B cell (primary cell): ENCODE measurements around the gene CD200. TPM values are rescaled to one million over a fixed set of nuclear protein-coding genes. Genes with fewer than 3 reads are reported as not detected.
A peak's percentile ranks its signal among the peaks of the same experiment; 100 is the strongest.

Experiments
- ATAC-seq: fragments of 200-7000 bp; cut with Tn5 transposase; one replicate; pipeline ENCODE4 v1.10.0; 2021; ENCODE audit warnings: low read depth, mild to moderate bottlenecking, moderate number of reproducible peaks, moderate library complexity
- CTCF ChIA-PET: fragments of 350-600 bp; sonication (Branson Sonifier 250); formaldehyde crosslinking; loops from one replicate; lab custom pipeline; 2021; ENCODE audit warnings: antibody characterized with exemption, inconsistent platforms; lab: Charles Lee
- POLR2A ChIA-PET: fragments of 350-600 bp; sonication (Branson Sonifier 250); formaldehyde crosslinking; loops from one replicate; lab custom pipeline; 2021; ENCODE audit warnings: antibody characterized with exemption; lab: Charles Lee
- DNase-seq: peaks from one replicate; pipeline ENCODE4 v3.0.0; 2013
- H2AFZ ChIP-seq: 2 replicates; pipeline ENCODE4 v1.6.1; 2012; ENCODE audit warnings: mild to moderate bottlenecking, low read depth, low read length; ENCODE audit not compliant: insufficient read depth, poor library complexity, severe bottlenecking
- H3K27ac ChIP-seq, 2 donors: 1 replicate in 1 of 2; 2 replicates in 1 of 2; pipeline ENCODE4 v1.5.1; 2012 to 2013; ENCODE audit warnings: low read length in 2 of 2, mild to moderate bottlenecking in 2 of 2, moderate library complexity in 1 of 2
- H3K27me3 ChIP-seq, 4 experiments: fragments of 200-600 bp in 1 of 4; sonication (generic) in 1 of 4; replicated peaks in 1 of 4; 1 replicate in 2 of 4; 2 replicates in 2 of 4; pipeline versions ENCODE4 v1.6.1 to v1.7.0; 2013 to 2016; ENCODE audit warnings: low read length in 3 of 4, mild to moderate bottlenecking in 2 of 4, mixed read lengths in 1 of 4, moderate library complexity in 1 of 4; ENCODE audit not compliant: insufficient read depth in 4 of 4, control insufficient read depth in 3 of 4; ENCODE audit errors: control extremely low read depth in 1 of 4
- H3K36me3 ChIP-seq, 2 experiments: replicated peaks in 1 of 2; 1 replicate in 1 of 2; 2 replicates in 1 of 2; pipeline versions ENCODE4 v1.6.1 to v1.7.1; 2013; ENCODE audit warnings: low read length in 1 of 2; ENCODE audit not compliant: insufficient read depth in 2 of 2, control insufficient read depth in 1 of 2; ENCODE audit errors: control extremely low read depth in 1 of 2, extremely low read depth in 1 of 2
- H3K4me1 ChIP-seq, 2 donors: fragments of 200-600 bp in 1 of 2; sonication (generic) in 1 of 2; 1 replicate in 1 of 2; 2 replicates in 1 of 2; pipeline versions ENCODE4 v1.5.1 to v1.6.1; 2013 to 2017; ENCODE audit warnings: low read length in 2 of 2; ENCODE audit not compliant: control insufficient read depth in 2 of 2, insufficient read depth in 2 of 2
- H3K4me2 ChIP-seq: replicated peaks from 2 replicates; pipeline ENCODE3; 2012; ENCODE audit warnings: mild to moderate bottlenecking, low read depth, low read length; ENCODE audit not compliant: poor library complexity, severe bottlenecking
- H3K4me3 ChIP-seq, 5 experiments: fragments of 200-600 bp in 1 of 5; sonication (generic) in 1 of 5; 1 replicate in 3 of 5; 2 replicates in 2 of 5; pipeline versions ENCODE4 v1.5.1 to v1.7.0; 2011 to 2016; ENCODE audit warnings: low read length in 4 of 5, mild to moderate bottlenecking in 4 of 5, low read depth in 2 of 5, control low read depth in 1 of 5, moderate library complexity in 1 of 5; ENCODE audit not compliant: insufficient read depth in 1 of 5; ENCODE audit errors: control extremely low read depth in 1 of 5, extremely low read depth in 1 of 5
- H3K79me2 ChIP-seq: fragments of 200-600 bp; sonication (generic); one replicate; pipeline ENCODE4 v1.6.0; 2016; ENCODE audit warnings: low read length; ENCODE audit not compliant: control insufficient read depth, insufficient read depth
- H3K9ac ChIP-seq: fragments of 200-600 bp; sonication (generic); 2 replicates; pipeline ENCODE4 v1.6.1; 2017; ENCODE audit warnings: mild to moderate bottlenecking, low read length, moderate library complexity
- H3K9me3 ChIP-seq, 3 donors: one replicate each; pipeline versions ENCODE4 v1.6.1 to v1.7.1; 2013; ENCODE audit warnings: low read length in 2 of 3; ENCODE audit not compliant: control insufficient read depth in 2 of 3, insufficient read depth in 1 of 3; ENCODE audit errors: control extremely low read depth in 1 of 3
- H4K20me1 ChIP-seq: 2 replicates; pipeline ENCODE4 v1.6.0; 2012; ENCODE audit warnings: mild to moderate bottlenecking, low read length; ENCODE audit not compliant: insufficient read depth, control insufficient read depth, poor library complexity, severe bottlenecking
- H3K27ac Mint-ChIP-seq: one replicate; pipeline ENCODE4 v1.8.0; 2021; ENCODE audit warnings: mixed read lengths
- H3K27me3 Mint-ChIP-seq: one replicate; pipeline ENCODE4 v1.8.0; 2021; ENCODE audit warnings: mixed read lengths
- H3K4me1 Mint-ChIP-seq: one replicate; pipeline ENCODE4 v1.8.0; 2021; ENCODE audit warnings: mixed read lengths
- H3K4me3 Mint-ChIP-seq: one replicate; pipeline ENCODE4 v1.8.0; 2021; ENCODE audit warnings: mixed read lengths
- H3K9me3 Mint-ChIP-seq: one replicate; pipeline ENCODE4 v1.8.0; 2022; ENCODE audit warnings: mixed read lengths; ENCODE audit not compliant: insufficient read depth
- CTCF ChIP-seq: fragments of 200-600 bp; IDR thresholded peaks from one replicate; pipeline ENCODE4 v1.8.0; 2022; ENCODE audit warnings: antibody characterized with exemption, mild to moderate bottlenecking
- EZH2 ChIP-seq: IDR thresholded peaks from 2 replicates; pipeline ENCODE4 v1.6.1; 2012; ENCODE audit warnings: borderline replicate concordance, low read depth, mild to moderate bottlenecking, moderate library complexity, low read length; ENCODE audit not compliant: insufficient read depth, poor library complexity, severe bottlenecking
- WGBS: methylation state at CpG from one replicate; pipeline ENCODE4 v1.1.5; 2013; ENCODE audit warnings: missing lambda C conversion rate; ENCODE audit not compliant: insufficient coverage; 5-methylcytosine and 5-hydroxymethylcytosine counted together
- intact Hi-C: fragments of 100-400 bp; cut with micrococcal nuclease; formaldehyde crosslinking; loops from one replicate; pipeline ENCODE4 v1.10.0; 2022
- polyA plus RNA-seq: library from polyadenylated mRNA; depleted of rRNA; stranded (reverse); fragments of >200 nt; gene quantifications from 2 replicates; pipeline ENCODE4 v1.2.3, GENCODE V29; 2012
- total RNA-seq, 2 donors: library from RNA; stranded (reverse); fragments of 120-200 nt in 1 of 2; gene quantifications; 1 replicate in 1 of 2; 2 replicates in 1 of 2; pipeline versions ENCODE4 v1.2.3 to v1.2.4, GENCODE V29; 2013 to 2022

Gene CD200
- total and polyA plus RNA-seq, 2 donors (not counting 1 experiment from before 2014, with no cell fraction given), result 35.0 to 49.9 TPM

GRCh38 chr3:112293368-112294321, 39.3 kb upstream of the CD200 start, which contains the start of gene SLC9C1:
Gene SLC9C1, minus strand, starts transcription at chr3:112294216. Its CDS starts 7,425 bp downstream, at chr3:112286791.
- Histone ChIP-seq H3K36me3 (no peaks in the 10 kb centered on the region), H3K9me3 (peaks cover 0 to 6% (median 3%) of the 10 kb centered on the region in 3 donors), H3K4me2 (peak within 1 kb of the TSS; percentile 54), H3K79me2 (no peaks in the 10 kb centered on the region), H3K4me1 (peaks cover 20 to 21% of the 10 kb centered on the region in 2 donors), H3K4me3 (peak within 1 kb of the TSS; percentile 25 to 53 (median 41)), H3K27me3 (no peaks in the 10 kb centered on the region), H3K9ac (peak within 1 kb of the TSS; percentile 41), H2AFZ (peak within 1 kb of the TSS; percentile 60), H4K20me1 (no peaks in the 10 kb centered on the region), H3K27ac (peak within 1 kb of the TSS; percentile 30 to 45)
- ChIA-PET POLR2A (interaction anchor here (1.3 kb wide), 1 partner anchor 16 kb away, joined by 5 read pairs; no protein-coding TSS in a partner anchor), CTCF (interaction anchor here (0.7 to 5.3 kb wide), 60 partner anchors 8 to 994 kb away, joined by 3 to 85 read pairs (median 4); partner anchors contain the start of genes ATG3, BTLA, CD200 and GCSAM)
- peak; percentile 79 for DNase-seq
- TF ChIP-seq CTCF, result peak; percentile 68
- TF ChIP-seq EZH2, result no peak
- Mint-ChIP-seq H3K4me3 (peak within 1 kb of the TSS; percentile 81), H3K27ac (peak within 1 kb of the TSS; percentile 78), H3K9me3 (peaks cover 2% of the 10 kb centered on the region), H3K27me3 (no peaks in the 10 kb centered on the region), H3K4me1 (peaks cover 30% of the 10 kb centered on the region)
- 71% methylated on average over 8 of the region's 15 CpGs for WGBS
- peak; percentile 67 for ATAC-seq
- intact Hi-C loops, result loop anchor here (1.0 to 10.0 kb wide), 6 partner anchors 34 to 994 kb away; partner anchors contain the start of gene CD200R1
